Glomerular visceral epithelial cell (primary cell): Measurements from ENCODE around the gene DPCD.
"Not testable (repeated sequence)": the region's sequence is repeated elsewhere in the genome, so short reads cannot be mapped to it uniquely, and the experiment has no call there.

Experiments used
- DNase-seq: peaks from one replicate; pipeline ENCODE4 v3.0.0-alpha.2; 2016; ENCODE audit errors: extremely low spot score

Gene DPCD

DNA sequence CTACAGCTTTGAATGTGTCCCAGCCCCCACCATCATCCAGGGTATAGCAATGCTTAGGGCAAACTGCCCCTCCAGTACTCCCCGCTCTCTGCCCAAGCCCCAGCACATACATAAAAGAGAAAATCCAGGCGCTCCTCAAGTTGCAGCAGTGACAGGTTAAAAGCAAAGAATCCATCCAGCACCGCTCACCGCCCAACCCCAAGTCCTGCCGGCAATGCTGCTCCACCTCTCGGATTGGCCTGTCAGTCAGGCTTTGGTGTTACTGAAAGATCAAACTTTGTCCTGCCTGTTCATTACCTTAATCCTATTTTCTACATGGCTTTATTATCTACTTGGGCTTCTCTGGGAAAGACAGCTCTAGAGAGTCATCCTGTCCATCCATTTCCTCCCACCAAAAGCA, 31.9 kb downstream of the DPCD start:
- DNase-seq, result no peak

DNA sequence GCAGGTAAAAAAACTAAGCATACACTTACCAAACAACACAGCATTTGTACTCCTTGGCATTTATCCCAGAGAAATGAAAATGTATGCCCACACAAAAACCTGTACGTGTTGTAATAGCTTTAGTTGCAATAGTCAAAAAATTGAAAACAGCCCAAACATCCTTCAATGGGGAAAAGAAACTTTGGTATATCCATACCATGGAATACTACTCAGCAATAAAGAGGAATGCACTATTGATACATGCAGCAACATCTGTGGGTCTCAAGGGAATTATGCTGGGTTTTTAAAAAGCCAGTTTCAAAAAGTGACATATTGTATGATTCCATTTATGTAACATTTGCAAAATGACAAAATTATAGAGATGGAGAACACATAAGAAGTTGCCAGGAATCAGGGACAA, 35.4 kb downstream of the DPCD start:
- no peak for DNase-seq

DNA sequence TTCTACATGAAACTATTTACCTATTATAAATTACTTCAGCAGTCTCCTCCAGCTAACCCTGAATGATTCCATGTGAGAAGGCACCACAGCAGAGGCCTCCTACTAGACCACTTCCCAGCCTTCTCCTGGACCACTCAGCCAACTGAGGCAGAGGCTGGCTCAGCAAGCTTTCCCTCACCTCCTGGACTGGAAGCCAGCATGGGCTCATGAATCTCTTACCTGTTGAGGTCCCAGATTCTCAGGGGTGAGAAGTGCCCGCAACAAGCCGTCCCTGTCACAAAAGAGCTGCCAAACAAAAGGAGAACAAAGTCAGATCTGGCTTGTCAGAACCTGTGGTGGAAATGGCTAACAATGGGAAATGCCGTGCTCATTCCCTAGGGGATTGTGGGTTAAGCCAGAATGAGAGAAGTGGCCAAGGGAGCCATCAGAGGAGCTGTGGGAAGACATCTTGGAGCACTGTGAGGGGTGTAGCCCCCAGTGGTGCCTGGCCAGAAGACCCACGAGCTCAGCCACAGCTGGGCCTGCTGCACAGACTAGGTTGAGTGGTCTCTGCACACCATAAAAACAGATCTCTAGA, 36.5 kb downstream of the DPCD start:
- DNase-seq, result no peak

DNA sequence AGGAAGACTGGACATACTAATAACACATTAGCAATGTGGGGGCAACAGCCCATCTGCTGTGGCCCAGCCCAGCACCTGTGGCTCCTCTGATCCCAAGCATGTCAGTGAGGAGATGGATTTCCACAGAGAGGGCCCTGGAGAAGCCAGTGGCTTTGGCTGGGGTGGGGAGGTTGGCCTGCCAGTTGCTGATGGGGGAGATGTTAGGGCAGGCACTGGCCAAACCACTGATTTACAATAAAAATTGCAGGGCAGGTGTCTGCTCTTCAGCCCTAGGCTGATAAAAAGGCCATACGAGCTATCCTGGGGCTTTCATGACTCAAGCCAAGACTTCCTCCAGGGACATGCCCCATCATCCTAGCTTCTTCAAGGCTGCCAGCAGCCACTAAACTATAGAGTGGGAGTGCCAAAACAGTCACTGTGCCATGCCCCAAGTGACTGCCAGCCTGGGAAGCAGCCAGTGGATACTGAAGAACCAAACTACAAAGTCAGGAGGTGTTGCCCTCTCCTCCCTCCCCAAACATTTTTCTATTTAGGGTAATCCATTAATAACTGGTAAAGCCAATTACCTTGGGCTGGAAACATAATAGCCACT, 37.8 kb downstream of the DPCD start:
- DNase-seq, result no peak

DNA sequence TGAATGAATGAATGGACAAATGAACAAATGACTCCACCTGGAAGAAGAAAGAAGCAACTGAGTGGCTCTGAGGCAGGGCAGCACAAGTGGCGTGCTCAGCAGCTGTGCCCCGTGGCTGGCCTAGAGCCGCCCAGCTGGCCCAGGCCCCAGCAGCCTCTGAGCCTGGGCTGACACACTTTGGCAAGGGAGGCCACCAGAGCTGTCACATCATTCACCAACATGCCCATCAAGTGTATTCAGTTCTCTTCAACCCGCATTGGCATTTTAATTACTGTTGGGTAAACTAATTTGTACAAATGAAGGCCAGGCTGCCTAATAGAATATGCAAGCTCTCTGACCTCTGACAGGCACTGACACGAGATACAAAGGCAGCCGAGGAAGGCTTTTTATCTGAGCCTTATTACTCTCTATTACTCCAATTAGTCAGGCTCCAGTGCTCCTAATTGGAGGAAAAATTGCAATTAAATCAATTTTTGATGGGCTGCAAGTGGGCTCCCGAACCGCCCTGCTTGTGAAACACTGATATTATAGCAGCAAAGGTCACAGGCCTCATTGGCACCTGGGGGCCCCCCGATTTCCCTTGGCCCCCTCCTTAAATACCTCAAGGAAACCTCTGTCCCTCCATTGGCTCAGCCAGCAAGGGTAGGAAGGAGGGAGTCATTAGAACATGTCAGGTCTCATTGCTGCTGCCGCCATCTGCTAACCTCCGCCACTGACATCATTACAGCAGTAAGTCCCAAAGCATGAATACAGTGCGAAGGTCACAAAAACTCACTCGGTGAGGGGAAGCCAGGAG, 41.9 kb downstream of the DPCD start:
- no peak for DNase-seq

DNA sequence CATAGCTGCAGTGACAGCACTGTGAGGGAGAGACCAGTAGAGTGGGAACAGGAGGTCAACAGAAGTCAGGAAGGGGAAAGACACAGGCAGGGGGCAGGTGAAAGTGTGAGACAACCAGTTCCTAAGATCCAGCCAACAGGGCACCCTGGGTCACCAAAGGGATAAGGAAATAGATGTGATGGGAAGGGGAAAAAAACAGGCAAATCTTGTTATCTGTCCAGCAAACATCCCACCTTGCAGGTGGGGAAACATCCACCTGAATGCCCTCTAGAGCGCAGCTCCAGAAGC, 42.5 kb downstream of the DPCD start:
- DNase-seq, result no peak

DNA sequence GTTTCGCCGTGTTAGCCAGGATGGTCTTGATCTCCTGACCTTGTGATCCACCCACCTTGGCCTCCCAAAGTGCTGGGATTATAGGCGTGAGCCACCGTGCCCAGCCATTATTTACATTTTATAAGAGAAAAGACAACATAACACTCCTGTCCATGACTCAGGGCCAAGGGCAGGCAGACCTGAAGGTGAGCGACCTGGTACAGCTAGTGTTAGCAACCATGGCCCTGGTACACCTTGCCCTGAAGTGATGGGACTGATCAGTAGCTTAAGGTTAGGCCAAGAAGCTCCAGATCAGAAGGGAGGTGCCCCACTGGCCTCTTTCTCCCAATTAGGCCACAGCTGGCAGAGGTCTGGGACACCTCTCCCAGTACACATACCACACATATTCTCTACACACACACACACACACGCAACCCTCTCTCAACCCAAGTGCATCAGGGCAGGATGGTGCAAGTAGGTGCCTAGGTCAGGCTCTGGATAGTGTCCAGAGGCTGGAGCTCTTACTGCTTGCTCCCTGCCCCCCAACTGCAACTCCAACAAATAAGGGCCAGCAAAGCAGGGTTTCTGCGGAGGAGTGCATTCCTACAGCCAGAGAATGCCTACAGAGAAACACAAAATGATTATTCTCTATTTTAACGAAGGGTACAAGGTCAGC, 43.8 kb downstream of the DPCD start:
- no peak for DNase-seq

DNA sequence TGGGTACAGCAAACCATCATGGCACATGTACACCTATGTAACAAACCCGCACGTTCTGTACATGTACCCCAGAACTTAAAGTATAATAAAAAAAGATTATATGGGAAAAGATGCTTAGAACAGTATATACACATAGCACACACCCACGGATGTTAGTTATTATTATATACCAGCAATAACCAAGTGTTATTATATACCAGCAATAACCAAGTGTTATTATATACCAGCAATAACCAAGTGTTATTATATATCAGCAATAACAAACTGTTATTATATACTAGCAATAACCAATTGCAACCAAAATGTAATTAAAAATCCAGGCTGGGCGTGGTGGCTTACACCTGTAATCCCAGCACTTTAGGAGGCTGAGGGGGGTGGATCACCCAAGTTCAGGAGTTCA, 45.4 kb downstream of the DPCD start:
- DNase-seq, result not testable (repeated sequence)

DNA sequence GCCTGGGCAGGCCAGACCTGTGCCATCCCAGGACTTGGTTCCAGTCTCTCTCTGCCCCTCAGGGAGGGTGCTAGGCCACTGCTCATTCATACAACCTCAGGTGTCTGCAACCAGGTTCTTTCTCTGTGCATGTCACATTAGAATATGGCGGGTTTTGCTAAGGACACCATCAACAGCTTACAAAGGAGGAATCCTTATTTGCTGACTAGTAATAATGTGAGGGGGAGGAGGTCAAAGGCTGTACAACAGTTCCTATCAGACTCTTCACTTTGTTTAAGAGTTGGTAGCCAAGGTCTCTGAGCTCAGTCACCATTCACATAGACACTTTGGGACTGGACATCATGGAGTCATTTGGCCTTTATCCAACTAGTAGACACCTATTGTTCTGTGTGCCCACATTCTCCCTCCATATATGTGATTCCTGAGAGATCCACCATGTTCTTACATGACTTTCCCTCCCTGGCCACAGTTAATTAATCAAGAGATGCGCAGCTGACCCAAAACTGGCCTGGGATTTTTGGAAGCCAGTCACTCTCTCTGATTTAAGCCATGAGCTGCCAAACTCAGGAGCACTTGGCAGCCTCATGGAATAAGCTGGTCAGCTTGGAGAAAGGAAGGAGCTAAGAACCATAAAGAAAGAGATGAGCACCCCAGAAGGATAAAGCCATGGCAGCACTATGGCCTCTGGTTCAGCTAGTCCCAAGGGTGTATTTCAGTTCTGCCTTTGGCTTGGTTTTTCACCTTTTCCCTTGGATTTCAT, 51.2 kb downstream of the DPCD start:
- DNase-seq, result no peak

DNA sequence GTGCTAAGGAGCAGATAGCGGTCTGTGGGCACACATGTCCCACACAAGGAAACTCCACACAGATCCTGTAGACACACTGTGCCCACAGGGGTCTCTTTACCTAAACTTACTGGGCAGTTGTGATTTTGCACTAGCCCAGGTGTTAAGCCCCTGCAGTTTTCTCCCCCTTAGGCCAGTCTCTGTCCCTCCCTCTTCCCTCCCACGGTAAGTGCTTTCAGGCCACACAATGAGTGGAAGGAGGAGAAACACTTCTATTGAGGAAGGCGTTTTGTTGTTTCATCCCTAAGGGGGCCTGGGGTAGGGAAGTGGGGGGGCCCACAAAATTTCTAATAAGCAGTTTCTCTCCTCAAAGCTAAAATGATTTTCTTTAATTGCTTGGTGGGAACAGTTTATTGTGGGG, 55.4 kb downstream of the DPCD start:
- DNase-seq, result no peak

DNA sequence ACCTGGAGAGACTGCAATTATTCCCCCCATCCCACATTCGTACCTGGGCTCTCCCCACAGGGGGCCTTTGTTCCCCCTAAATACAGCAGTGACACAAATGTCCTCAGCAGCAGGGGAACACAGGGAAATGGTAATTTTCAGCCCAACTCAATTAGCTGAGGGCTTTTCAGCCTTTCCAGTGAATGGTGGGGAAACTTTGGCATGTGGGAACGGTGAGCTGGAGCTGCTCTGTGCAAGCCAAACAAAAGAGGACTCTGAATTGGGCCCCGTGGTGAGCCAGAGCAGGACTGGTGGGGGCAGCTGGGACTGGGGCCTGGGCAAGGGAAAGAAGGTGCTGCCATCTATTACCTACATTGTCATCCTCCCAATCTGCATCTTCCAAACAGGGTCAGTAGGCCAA, 55.9 kb downstream of the DPCD start:
- no peak for DNase-seq

DNA sequence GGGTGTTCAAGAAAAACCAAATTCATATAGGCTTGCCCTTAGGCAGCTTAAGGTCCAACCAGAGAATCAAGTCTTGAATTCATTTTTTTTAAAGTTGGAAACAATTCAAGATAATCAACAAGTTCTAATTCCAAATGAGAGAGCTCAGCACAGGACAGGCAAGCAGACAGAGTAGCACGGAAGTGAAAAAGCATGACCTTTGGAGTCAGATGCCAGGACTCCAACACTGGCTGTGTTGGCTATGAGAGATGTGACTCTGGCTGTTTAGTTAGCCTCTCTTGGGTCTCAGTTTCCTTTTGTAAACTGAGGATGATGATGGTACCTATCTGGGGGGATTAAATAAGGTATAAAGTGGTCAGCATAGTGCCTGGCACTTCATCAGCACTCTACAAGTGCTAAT, 57.5 kb downstream of the DPCD start:
- no peak for DNase-seq

DNA sequence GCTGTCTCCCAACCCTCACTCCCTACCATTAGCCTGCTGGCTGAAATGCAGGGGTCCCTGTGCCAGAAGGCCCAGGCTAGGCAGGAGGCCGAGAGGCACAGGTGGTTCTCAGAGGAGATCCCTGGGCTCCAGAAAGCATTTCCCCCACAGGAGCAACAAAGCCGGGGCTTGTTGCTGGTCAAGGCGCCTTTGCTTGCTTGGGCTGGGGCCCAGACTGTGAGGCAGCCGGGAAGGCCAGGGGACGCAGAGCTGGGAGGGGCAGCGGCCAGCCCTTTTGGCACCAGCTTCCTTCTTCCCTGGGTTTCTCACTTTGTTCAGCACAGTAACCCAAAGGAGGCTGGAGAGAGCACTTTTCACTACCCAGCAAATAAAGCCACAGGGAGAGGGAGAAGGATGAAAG, 58.2 kb downstream of the DPCD start:
- DNase-seq, result no peak

DNA sequence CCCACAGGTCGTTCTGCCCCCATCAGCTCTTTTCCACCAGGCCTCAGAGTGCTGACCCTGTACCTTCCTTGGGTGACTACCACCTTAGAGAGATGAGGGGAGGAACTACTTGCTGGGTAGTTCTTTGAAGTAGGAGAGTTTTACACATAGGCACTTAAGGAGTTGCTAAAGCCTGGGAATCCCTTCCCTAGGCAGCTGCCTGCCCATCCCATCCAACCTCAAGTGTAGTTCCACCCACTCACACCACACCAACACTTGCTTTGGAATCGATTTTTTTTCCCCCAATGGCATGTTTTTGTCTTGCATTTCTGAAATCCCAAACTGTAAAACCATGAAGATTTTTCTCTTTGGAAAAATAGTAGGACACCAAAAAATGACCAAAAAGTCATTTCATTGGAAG, 59.1 kb downstream of the DPCD start:
- DNase-seq, result no peak

DNA sequence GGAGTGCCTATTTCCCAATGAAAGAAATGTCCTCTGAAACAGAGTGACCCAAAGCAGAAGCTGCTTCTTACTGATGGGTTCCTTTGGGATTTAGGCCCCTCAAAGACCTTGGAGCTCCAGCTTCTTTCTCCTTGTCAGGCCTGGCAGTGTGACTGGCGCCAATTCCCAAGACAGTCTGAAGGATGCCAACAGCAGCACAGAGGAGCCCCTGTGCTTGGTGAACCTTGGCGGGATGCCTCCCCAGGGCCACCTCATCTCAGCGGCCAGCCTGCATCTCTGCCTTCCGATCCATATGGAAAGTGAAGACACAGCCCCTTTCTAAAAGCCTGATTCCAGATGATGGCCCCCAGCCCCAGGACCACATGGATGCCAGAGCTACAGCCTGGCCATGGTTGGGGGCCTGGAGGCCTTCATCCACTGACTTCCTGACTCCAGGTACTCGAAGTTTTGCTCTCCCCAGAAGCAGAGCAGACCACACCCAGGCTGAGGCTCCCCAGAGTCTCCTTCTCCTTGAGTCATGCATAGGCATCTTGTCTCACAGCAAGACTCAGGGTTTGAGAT, 61.5 kb downstream of the DPCD start:
- no peak for DNase-seq

DNA sequence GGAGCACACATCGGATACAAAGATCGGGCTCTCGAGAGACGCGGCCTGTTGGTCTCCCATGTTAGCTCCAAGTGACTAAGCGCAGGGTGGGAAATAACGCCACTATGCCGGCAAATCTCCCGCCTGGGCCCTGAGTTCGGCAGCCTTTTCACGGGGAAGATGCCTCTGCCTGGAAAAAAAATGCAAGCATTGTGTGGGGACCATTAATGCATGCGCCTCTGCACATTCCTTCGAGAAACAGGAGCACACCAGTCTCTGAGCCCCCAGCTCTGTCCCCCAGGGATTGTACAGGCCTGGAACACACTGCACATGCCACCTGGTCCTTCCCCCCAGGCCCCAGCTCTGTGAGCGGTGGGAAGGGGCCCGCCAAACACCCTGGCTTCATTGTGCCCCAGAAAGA, 62.7 kb downstream of the DPCD start:
- no peak for DNase-seq

DNA sequence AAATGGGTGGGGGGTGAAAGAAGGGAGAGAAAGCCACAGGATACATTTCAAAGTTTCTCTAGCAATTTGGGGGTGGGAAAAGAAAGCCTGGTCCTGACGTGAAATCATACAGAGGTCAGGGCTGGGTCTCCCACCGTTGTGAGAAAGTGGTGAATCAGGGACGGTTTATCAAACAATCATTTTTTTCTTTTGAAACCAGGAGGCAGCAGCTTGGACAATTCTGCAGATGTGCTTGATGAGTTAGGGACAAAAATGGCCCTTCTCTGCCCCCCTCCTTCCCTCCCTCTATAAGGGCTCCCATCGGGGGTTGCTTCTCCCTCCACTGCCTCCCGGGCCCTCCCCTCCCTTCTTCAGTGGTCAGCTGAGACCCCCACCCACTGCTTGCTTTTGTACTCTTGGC, 63.2 kb downstream of the DPCD start:
- no peak for DNase-seq

DNA sequence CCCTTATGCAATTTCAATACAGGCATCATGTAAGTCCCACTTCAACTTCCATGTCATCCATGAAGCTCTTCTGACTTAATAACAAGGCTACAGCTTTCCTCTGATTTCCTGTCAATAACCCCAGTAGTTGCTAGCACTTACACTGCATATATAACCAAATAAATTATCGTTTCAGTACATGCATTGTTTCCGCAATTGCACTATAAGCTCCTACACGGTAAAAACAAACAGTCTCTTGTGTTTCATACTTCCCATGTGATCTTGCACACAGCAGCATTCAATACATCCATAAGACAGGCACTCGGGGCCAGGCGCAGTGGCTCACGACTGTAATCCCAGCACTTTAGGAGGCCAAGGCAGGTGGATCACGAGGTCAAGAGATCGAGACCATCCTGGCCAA, 65.4 kb downstream of the DPCD start:
- DNase-seq, result no peak

DNA sequence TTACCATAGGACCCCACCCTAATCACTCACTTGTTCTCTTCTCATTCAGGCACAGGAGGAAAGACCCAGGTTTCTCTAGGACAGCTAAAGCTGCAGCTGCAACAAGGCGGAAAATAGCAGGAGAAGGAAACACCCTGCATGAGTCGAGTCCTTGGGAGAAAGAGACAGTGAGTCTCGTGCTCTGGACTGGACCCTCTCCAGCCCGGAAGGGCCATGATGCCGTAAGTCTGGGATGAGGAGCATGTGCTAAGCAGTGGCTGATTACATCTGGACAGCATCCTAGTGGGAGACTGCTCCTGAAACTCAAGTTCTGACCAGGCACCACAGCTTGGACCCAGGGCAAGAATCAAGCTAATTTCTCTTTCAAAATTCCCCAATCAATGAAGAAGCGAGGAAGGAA, 67.4 kb downstream of the DPCD start:
- no peak for DNase-seq

DNA sequence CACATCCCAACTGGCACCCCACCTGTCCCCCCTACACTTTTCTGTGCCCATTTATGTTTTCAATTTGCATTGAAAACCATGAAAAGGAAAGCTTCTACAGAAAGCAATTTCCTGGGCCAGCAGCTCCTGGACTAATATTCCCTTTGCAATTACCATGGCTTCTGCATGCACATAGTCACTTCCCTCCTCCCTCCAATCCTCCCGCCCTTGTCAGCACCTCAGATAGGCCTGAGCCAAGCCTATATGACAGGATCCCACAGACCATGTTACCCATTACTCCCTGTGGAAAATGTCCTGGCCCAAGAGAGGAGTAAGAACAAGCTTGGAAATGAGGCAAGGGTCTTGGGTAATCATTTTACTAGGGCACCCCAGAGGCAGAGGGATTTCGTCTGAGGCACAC, 68.8 kb downstream of the DPCD start:
- no peak for DNase-seq

DNA sequence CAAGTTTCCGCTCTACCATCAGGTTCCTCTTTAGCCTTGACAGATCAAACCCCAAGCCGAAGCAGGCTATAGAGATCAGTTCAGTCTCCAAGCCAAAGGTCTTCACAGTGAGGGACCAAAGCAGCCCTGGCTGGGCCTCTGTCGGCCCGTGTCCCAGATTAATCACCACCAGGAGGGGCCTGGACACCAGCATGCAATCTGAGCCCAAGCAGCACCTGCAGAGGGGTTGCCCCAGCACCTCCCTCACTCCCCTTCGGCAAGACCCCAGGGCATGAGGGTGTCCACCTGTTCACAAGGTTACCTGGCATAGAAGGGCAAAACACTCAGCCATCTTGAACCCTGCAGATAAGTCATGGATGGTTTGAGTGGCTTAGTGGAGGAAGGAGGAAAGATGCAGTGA, 70.9 kb downstream of the DPCD start:
- no peak for DNase-seq
